ENCODE results near the gene ZNF829.

ZNF829 gene

DNA sequence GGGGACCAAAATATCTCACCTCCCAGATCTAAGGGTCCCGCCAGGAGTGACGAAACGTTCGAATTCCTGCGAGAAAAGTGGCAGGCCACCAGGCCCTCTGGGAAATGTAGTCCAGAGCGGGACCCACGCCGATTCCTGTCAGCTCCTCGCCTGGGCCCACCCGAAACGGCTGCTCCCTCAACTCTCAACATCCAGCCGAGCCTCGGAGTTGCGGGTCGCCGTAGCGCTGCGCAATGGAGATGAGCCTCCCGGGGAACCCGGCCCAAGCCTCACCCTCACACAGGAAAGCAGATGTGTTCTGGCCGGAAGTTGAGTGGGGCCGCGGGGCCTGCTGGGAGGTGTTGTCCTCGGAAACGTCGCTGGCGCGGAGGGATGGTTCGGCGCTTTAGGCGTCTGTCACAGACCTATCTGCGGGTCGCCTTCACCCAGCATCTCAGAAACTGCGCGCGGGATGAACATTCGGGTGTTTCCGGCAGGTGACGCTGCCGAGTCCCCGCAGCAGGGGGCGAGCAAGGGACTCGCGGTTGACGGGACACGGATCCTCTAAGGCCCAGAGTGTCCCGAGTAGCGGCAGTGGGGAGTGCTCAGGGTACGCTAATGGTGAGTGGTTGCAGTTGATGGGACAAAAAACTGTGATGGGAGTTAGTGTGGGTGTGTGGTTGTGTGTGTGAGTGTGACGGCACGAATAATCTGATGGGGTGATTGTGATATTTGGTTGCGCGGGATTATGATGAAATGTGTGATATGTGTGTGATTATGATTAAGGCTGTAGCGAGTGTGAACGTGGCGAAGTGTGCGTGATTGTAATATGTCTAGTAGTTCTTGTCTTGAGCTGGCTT lies at the start of gene ZNF829, which contains the start of gene ZNF568:
Gene ZNF829, minus strand, starts transcription at position 300 of the 839 bp plus-strand sequence. CDS start 1,124 bp downstream, outside the sequence.
Gene ZNF568, plus strand, starts transcription at position 341 of the 839 bp plus-strand sequence. CDS start 6,439 bp downstream, outside the sequence.
- peak; percentile 56 for DNase-seq (ENCODE audit: low read depth)

DNA sequence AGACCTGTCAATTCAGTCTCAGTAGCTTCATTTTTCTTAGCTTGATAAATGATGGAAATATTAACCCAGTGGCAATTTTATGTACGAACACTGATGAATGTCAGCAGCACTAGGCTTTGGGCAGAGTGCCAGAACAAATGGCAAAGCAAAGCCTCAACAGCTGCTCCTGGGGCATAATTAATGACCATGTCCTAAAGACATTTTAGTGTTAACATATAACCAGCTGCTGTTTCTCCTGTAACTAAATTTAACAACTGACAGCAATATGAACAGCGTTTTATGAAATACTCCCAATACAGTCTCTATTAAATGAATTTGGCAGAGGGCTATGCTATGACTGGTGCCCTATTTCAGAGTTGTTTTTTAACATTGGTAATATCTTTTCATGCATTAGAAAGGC lies 47.2 kb upstream of the ZNF829 start:
- no peak for DNase-seq (ENCODE audit: low read depth)

DNA sequence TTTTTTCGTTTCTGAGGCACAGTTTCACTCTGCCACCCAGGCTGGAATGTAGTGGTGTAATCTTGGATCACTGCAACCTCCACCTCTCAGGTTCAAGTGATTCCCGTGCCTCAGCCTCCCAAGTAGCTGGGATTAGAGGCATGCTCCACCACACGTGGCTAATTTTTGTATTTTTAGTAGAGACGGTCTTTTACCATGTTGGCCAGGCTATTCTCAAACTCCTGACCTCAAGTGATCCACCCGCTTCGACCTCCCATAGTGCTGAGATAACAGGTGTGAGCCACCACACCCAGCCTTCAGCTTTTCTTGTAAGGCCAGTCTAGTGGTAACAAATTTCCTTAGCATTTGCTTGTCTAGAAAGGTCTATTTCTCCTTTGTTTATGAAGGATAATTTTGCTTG lies 46.3 kb upstream of the ZNF829 start:
- no peak for DNase-seq (ENCODE audit: low read depth)

DNA sequence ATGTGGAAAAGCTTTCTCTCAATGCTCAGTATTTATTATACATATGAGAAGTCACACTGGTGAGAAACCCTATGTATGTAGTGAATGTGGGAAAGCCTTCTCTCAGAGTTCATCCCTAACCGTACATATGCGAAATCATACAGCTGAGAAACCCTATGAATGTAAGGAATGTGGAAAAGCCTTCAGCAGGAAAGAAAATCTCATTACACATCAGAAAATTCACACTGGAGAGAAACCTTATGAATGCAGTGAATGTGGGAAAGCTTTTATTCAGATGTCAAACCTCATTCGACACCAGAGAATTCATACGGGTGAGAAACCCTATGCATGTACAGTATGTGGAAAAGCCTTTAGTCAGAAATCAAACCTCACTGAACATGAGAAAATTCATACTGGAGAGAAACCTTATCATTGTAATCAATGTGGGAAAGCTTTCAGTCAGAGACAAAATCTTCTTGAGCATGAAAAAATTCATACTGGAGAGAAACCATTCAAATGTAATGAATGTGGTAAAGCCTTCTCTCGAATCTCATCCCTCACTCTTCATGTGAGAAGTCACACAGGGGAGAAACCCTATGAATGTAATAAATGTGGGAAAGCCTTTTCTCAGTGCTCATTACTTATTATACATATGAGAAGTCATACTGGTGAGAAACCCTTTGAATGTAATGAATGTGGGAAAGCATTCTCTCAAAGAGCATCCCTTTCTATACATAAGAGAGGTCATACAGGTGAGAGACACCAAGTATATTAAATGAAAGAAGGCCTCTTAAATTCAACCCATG lies 34.4 kb upstream of the ZNF829 start:
- no peak for DNase-seq (ENCODE audit: low read depth)

DNA sequence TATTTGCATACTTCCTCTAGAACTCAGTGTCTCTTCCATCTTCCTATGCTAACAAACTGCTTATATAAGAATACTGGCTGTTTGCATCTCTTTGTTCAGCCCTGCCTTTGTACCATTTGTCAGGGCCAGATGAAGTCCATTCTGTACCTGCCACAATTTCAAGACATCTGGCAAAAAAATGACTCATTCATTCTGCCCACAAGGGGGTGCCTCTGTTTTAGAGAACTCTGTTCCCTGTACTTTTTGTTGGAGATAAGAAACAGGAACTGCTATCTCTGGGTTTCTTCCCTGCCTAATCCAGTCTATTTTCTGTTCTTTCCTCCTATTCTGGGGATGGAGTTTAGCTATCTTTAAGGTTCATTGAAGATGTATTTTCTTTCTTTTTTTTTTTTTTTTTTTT lies 23.1 kb upstream of the ZNF829 start:
- no peak for DNase-seq (ENCODE audit: low read depth)

DNA sequence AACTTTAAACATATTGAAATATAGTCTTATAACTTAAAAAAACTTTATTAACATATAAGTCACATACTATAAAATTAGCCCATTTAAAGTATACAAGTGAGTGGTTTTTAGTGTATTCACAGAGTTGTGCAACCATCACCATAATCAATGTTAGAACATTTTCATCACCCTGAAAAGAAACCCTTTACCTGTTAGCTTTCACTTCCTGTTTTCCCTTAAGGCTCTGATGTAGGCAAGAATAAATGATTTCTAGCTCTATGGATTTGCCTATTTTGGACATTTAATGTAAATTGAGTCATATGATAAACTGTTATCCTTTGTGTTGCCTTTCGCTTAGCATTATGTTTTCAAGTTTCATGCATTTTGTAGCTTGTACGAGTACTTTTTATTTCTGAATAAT lies 15.6 kb upstream of the ZNF829 start:
- no peak for DNase-seq (ENCODE audit: low read depth)

DNA sequence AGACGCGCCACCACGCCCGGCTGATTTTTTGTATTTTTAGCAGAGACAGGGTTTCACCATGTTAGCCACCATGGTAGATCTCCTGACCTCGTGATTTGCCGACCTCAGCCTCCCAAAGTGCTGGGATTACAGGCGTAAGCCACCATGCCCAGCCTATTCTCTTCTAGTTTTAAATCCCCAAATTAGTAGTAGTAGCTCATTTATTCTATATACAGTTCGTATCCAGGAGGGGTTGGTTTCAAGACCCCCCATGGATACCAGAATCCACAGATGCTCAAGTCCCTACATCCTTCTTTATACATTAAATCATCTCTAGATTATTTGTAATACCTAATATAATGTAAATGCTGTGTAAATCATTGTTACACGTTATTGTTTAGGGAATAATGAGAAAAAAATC lies 2.0 kb upstream of the ZNF829 start:
- no peak for DNase-seq (ENCODE audit: low read depth)

DNA sequence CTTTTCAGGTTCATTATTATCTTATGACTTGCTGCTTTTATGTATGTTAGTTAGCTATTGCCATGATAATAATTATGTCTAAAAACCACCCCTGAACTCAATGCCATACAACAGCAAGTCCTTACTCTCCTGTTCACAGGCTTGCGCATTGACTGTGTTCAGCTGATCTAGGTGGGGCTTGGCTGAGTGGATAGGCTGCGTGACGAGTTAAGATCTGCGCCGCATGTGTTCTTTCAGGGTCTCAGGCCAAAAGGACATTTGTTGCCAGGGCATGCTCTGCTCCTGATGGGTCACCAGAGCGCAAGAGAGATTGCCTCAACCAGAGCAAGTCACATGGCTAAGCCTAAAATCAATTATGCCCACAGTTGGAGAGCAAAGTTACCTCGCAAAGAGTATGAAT lies 900 bp upstream of the ZNF829 start:
- peak; percentile 6 for DNase-seq (ENCODE audit: low read depth)

DNA sequence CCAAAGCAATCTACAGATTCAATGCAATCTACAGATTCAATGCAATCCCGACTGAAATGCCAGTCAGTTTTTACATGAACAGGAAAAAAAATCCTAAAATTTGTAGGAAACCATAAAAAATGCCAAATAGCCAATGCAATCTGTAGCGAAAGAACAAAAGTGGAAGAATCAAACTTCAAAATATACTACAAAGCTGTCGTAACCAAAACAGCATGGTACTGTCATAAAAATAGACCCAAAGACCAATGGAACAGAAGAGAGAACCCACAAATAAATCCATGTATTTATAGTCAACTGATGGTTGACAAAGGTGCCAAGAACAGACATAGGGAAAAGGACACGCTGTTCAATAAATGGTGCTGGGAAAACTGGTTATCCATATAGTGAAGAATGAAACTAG lies 17.7 kb downstream of the ZNF829 start:
- no peak for DNase-seq (ENCODE audit: low read depth)

DNA sequence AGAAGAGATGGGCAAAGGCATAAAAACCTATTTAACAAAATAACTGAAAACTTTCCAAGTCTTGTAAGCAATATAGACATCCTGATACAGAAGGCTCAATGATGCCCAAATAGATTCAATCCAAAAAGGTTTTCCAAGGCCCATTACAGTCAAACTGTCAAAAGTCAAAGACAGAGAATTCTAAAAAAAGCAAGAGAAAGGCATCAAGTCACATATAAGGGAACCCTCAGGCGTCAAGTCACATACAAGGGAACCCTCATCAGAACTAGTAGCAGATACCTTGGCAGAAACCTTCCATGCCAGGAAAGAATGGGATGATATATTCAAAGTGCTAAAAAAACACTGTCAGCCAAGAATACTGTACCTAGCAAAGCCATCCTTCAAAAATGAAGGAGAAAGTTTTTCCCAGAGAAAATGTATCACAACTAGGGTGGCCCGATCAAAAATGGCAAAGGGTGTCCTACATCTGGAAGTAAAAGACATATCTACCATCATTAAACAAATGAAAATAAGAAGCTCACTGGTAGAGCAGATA lies 21.2 kb downstream of the ZNF829 start:
- DNase-seq (ENCODE audit: low read depth): no peak

DNA sequence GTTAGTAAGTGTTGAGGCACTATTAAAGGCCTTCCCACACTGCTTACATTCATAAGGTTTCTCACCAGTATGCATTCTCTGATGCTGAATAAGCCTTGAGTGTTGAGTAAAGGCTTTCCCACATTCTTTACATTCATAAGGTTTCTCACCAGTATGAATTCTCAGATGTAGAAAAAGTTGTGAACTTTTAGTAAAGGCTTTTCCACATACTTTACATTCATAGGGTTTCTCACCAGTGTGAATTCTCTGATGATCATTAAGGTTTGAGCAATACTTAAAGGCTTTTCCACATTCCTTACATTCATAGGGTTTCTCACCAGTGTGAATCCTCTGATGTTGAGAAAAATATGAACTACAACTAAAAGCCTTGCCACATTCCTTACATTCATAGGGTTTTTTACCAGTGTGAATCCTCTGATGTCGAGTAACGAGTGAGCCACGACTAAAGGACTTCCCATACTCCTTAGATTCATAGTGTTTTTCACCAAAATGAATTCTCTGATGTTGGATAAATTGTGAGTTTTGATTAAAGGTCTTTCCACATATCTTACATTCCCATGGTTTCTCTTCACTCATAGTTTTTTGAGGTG lies 24.2 kb downstream of the ZNF829 start:
- no peak for DNase-seq (ENCODE audit: low read depth)

DNA sequence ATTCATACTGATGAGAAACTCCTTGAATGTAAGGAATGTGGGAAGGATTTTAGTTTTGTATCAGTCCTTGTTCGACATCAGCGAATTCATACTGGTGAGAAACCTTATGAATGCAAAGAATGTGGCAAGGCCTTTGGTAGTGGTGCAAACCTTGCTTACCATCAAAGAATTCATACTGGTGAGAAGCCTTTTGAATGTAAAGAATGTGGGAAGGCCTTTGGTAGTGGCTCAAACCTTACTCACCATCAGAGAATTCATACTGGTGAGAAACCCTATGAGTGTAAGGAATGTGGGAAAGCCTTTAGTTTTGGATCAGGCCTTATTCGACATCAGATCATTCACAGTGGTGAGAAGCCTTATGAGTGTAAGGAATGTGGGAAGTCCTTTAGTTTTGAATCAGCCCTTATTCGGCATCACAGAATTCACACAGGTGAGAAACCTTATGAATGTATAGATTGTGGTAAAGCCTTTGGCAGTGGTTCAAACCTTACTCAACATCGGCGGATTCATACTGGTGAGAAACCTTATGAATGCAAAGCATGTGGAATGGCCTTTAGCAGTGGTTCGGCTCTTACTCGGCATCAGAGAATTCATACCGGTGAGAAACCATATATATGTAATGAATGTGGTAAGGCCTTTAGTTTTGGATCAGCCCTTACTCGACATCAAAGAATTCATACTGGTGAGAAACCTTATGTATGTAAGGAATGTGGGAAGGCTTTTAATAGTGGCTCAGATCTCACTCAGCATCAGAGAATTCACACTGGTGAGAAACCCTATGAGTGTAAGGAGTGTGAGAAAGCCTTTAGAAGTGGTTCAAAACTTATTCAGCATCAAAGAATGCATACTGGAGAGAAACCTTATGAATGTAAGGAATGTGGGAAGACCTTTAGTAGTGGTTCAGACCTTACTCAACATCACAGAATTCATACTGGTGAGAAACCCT lies 38.8 kb downstream of the ZNF829 start:
- DNase-seq (ENCODE audit: low read depth): no peak

DNA sequence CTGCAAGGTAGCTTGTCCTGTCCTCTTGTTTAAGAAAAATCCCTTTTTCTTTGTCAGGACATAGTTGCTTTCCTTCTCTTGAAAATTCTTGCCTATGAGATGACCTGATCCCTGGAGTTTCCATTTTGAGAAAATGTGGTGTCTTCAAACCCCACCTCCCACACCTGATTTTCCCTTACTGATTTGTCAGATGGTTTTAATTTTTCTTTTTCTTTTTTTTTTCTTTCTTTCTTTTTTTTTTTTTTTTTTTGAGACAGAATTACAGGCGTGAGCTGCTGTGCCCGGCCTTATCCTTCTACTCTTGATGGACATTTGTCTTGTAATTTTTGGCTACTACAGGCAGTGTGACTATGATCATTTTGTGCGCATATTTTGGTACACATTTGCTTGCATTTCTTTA lies 64.2 kb downstream of the ZNF829 start:
- no peak for DNase-seq (ENCODE audit: low read depth)

DNA sequence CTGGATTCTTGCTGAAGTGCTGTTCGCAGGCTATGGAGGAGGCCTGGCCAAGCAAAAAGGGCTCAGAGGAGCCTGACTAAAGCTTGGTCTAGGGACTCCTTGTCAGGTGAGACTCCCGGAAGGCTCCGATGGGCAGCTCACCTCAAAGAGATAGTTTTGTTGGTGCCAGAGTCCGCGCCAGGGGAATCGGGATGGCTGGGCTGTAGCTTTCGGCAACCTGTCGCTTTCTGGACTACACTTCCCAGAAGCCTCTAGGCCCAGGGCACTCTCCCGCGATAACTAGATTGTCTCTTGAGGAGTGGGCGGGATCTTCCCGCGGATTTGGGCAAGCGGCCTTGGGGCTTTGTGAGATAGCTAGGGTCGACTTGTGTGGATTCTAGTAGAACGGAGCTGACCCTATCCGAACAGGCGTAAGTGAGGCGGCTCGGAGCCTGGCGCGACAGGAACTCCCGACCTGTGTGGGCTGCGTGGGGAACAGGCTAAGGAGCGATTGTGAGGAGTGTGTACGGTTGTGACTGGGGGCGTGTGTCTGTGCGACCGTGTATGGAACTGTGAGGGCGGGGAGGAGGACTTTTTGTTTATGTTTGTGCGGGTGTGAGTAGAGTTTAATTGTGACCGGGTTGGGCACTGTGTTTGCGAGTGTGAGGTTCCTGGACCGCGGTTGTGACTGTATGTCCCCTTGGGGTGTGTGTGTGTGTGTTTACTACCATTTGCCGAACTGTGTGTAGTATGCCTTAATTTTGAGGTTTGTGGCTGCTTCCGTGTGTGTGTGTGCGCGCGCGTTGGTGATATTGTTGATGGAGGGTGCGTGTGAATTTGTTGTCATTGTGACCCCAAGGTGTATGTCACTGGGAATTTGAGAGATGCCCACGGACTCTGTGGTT lies 65.3 kb downstream of the ZNF829 start, which contains the start of gene ZNF345:
Gene ZNF345, plus strand, starts transcription at position 318 of the 884 bp plus-strand sequence. CDS start 25,955 bp downstream, outside the sequence.
- DNase-seq (ENCODE audit: low read depth): no peak

DNA sequence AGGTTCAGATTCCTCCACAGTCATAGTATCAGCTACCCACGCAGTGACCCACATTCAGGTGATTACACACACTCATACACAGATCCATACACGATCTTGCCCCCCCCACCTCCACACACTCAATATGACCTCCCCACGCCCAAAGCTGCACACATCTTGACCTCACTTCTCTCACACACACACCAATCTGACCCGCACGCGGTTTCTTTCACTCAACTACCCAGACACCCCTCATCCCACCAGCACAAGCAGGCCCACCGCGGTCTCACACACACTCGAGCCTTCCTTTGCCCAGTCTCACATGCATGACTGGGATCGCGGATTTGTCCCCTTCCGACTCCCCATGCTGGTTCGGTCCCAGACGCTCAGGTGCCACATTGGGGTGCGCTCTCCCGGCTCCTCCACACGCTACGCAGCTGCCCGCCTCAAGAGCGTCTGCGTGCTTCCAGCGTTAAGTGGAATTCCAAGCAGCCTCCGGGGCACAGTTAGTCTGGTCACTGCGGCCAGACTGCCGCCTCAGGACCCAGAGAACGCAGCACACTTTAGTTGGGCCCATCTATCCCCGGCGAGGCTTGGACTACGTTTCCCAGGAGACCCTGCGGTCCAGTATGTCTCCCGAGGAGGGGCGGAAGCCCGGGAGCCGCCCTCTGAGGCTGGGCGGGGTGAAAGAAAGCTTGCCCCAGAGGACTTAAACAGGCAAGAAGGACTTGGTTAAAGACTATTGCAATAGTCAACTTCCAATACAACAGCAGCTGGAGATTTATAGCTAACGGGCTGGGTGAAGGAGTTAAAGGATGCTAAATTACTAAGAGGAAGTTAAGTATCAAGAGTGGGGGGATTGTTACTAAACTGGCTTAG lies 66.2 kb downstream of the ZNF829 start:
- no peak for DNase-seq (ENCODE audit: low read depth)

DNA sequence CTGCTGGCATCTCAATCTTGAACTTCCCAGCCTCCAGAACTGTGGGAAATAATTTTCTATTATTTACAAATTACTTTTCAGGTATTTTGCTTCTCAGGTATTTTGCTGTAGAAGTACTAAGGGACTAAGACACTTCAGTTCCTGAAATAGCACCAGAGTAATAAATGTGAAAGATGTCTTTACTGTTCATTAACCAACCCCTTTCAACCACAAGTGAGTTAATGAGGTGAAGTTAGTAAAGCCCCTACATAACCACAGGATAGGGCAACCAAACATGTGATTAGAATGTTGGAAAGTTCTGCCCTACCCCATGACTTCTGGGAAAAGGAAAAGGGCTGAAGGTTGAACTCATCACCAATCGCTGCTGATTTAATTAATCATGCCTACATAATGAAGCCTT lies 68.1 kb downstream of the ZNF829 start:
- DNase-seq (ENCODE audit: low read depth): no peak

DNA sequence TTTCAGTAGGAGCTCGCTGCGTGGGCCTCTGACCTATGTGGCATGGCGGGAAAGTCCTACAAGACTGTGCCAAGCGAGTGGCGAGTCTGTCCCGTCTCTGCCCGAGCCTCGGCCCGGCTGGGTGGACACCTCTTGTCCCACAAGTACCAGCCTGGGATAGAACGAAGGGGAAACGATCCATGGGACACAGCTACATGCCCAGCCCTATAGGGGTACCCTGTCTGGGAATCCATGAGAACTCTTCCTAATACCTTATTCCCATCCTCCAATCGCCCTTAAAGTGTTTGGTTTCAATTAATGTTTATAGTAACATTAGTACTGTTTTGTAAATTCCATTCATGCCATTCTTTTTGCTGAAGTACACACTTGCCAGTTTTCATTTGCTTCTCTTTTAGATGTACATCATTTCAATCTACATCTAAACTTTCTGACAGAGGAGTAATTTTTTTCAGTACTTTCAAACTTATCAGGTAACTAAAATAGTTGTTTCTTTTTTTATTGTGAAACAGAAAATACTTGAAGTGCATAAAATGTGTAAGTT lies 77.2 kb downstream of the ZNF829 start:
- no peak for DNase-seq (ENCODE audit: low read depth)

Data from HS-5 (cell line).